ENCODE measurements around the gene EFNA2.

The EFNA2 gene

DNA sequence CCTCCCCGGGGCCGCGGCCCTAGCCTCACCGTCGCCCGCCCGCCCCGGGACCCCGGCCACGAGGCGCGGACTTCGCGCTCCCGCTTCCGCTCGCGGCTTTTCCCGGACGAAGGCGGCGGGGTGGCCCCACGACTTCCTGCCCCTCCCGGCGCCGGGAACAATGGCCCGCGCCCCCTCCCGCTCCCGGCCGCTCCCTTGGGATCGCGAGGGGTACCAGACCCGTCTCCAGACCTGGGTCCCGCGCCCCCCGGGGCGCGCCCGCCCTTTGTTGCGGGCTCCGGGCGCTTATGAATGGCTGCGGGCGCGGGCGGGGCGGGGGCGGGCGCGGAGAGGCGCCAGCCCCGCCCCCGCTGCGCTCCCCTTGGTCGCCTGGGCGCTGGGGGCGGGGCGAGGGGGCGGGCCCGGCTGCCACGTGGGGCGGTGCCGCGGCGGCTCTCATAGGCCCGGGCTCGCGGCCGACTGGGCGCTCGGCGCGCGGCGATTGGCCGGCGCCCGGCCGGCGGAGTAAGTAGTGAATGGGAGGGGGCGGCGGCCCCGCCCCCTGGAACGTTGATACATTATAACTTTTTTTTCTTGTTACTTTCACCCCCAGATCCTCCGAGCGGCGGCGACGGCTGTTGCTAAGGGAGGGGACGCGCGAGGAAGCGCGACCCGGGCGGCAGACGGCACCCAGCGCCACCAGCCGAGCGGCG lies 36.2 kb upstream of the EFNA2 start:
- peak; percentile 88 for DNase-seq

DNA sequence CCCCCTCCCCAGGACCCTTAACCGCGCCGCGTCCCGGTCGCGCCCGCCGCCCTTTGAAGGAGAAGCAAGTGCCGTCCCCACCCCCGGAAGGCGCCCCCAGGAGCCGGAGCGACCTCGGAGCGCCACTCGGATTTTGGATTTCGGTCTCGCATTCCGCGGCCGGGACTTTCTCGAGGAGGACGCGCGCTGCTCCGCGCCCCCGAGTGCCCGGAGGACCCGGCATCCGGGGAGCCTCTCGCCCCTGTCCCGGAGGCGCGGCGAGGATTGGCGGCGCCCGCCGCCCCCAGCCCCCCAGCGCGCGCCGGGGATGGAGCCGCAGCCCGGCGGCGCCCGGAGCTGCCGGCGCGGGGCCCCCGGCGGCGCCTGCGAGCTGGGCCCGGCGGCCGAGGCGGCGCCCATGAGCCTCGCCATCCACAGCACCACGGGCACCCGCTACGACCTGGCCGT lies 35.7 kb upstream of the EFNA2 start:
- DNase-seq = no peak

DNA sequence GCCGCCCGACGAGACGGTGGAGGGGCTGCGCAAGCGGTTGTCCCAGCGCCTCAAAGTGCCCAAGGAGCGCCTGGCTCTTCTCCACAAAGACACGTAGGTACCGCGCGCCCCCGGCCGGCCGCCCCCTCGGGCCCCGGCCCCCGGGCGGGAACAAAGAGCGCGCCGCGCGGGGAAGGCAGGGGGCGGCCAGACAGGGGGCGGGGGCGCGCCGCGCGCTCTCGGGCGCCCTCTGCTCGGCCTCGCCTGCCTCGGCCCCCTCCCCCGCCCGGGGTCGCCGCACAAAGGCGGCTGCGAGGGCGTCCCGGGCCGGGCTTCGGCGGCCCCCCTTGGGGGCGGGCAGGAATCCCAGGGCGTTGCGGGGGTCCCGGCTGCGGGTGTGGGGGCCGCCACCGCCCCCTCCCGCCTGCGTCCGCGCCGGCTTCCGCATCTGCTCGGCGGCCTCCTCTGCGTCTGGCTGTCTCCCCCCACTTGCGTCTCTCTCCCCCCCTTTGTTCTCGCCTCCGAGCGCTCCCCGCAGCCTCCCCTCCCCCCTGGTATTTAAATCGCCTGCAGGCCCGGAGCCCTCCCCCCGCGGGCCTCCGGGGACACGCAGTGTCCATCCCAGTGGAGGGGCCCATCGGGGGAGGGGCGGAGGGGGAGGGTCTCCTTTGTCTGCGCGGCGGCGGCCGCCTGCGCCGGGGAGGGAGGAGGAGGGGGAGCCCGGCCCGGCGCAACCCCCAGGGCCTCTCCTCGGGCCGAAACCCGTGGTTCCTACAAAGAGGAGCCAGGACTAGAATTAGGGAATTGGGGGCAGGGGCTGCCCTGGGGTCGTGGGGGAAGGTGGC lies 35.0 kb upstream of the EFNA2 start:
- DNase-seq = peak; percentile 82

GRCh38 chr19:1251330-1252220 lies 34.1 kb upstream of the EFNA2 start:
- DNase-seq = peak; percentile 24

DNA sequence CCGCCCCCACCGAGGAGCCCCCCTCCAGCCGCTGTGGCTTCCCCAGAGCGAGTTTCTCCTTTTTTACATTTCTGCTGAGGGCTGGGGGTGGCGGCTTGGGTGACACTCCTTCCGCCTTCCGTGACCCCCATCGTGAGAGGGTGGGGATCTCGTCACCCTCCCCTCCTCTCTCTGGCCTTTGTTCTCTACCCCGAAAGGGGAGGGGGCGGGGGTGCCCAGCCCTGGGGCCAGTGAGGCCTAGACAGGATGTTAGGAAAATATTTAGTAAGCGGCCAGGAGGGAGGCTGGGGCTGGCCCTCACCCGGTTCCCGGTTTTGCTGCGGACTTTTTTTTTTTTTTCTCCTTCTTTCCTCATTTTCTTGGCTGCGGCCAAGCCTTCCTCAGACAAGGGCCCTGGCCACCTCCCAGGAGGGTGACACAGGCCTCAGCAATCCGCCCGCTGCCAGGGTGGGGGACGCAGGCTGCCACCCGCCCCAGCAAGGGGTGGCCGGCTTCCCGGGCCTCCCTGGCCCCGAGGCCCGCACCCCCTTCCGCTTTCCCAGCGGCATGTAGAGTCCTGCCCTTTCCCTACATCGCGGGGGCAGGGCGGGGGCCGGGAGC lies 33.4 kb upstream of the EFNA2 start:
- no peak for DNase-seq

GRCh38 chr19:1252821-1253513 lies 32.7 kb upstream of the EFNA2 start:
- no peak for DNase-seq

DNA sequence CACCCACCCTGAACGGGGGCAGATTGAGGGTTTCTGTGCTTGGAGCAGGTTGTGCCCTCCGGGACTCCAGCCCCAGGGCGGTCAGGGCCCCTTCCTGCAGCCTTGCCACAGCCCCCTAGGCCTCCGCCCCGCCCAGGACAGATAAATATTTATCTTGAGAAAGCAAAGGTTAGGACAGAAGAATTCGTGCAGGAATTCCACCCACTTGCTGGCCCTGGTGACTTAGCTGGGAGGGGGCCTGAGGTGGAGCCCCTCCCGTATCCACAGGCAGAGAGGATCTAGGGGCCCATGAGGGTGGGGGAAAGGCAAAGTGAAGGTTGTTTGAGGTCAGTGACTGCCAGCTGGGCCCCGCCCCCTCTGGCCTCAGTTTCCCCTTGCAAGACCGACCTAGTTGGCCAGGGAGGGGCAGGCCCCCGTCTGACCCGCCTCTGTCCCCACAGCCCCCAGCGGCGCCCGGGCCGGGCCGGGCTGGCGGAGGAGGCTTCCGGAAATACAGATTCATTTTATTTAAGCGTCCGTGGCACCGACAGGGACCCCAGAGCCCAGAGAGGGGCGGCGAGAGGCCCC lies 32.1 kb upstream of the EFNA2 start:
- DNase-seq = no peak

GRCh38 chr19:1254081-1254527 lies 31.6 kb upstream of the EFNA2 start:
- DNase-seq = no peak

GRCh38 chr19:1254530-1255185 lies 31.0 kb upstream of the EFNA2 start:
- no peak for DNase-seq

GRCh38 chr19:1255186-1256161 lies 30.2 kb upstream of the EFNA2 start:
- no peak for DNase-seq

- DNase-seq = no peak
Observed at GRCh38 chr19:1256646-1257474, 28.8 kb upstream of the EFNA2 start.

DNA sequence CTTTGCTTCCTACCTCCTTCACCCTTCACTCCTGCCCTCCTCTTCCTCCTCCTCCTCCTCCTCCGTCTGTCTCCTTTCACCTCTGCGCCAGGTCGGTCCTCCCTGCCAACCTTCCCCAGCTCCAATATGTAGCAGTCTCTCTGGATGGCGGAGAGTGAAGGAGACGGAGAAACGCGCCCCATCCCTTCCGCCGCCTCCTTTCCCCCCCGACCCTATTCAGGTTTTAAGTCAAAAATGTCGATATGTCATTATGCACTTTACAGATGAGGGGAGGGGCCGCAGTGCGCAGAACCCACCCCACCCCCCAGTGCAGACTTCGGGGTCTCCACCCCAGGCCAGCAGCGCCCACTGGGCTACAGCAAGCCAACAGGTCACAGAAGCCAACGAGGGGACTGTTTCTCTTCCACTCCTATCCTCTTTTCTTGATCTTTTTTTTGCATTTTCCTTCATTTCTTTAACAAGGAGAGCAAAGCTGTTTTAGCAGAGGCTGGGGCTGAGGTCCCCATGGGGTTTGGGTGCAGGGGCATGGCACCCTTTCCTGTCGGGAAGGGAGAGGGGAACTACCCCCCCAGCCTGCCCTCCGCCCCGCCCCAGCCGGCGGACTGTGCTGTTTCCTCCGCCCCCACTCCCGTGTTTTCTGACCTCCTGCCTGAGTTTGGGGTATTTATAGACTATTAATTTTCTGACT lies 28.1 kb upstream of the EFNA2 start:
- no peak for DNase-seq

DNA sequence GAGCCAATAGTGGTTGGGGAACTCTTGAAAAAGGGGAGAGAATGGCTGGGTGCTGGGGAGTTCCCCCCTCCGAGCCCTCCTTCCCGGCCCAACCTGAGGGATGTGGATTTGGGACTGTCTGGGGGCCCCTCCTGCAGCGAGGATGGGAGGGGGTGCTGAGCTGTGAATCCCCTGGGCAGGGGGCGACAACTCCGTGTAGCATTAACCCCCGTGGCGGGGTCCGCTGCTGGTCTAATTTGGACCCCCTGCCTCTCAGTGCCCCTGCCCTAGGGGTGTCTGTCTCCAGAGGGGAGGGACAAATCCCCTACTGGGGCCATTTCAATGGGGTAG lies 27.5 kb upstream of the EFNA2 start:
- no peak for DNase-seq

GRCh38 chr19:1258707-1259205 lies 26.9 kb upstream of the EFNA2 start:
- no peak for DNase-seq

DNA sequence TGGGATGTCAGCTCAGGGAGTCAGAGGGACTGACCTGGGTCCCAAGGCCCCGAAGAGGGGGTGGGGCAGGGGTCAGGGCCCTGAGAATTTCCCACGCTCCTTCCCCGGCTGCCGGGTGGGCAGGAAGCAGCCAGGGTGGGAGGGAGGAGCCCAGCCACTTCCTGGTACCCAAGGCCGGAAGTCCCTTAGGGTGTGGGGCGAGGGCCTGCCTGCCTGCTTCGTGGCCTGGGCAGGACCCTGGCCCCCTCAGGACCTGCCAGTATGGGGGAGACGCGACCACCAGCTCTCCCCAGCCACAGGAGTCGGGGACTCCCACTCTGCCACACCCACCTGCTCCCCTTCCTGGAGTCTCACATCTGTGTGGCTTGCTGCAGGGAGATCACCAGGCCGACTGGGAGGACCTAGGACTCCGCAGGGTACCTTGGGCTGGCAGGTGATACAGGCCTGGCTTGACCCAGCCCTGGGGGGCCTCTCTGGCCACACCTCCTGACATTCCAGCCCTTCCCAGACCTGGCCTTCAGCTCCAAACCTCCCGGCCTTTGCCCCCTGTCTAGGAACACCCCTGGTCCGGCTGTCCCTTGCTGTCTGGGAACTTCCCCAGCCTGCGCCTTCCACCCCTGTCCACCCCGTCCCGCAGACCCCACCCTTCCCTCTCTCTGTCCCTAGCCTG lies 26.3 kb upstream of the EFNA2 start:
- DNase-seq = peak; percentile 41

- no peak for DNase-seq
Observed at GRCh38 chr19:1259876-1260748, 25.6 kb upstream of the EFNA2 start.

All from NCI-H146 (cell line).